ENCODE data around the gene RSRC1.

GRCh38 chr3:158267015-158267414, 157.1 kb downstream of the RSRC1 start:
- no peak for TF ChIP-seq CTCF (IDR thresholded peaks at IDR 0.05; ENCODE audit: insufficient read depth, low read depth, low read length)
- TF ChIP-seq EZH2 (IDR thresholded peaks at IDR 0.05; ENCODE audit: insufficient read depth, low read length): no peak

Measured in astrocyte (in vitro differentiated cells and primary cell).